HG03457 (cell line): ENCODE results near the gene PPFIBP1.
A peak's percentile ranks its signal among the peaks of the same experiment; 100 is the strongest.
"Not testable (repeated sequence)": the region's sequence is repeated elsewhere in the genome, so short reads cannot be mapped to it uniquely, and the experiment has no call there.

ENCODE experiments used
- ATAC-seq: cut with Tn5 transposase; IDR thresholded peaks from one replicate; pipeline ENCODE4 v1.9.1; 2021; ENCODE audit warnings: moderate number of reproducible peaks; ENCODE audit not compliant: unreplicated experiment

Gene PPFIBP1

GRCh38 chr12:27696864-27697564 is 173.0 kb downstream of the PPFIBP1 start:
- ATAC-seq, result no peak

GRCh38 chr12:27703720-27704452 is 179.9 kb downstream of the PPFIBP1 start:
- peak; percentile 81 for ATAC-seq

GRCh38 chr12:27705263-27705662 is 181.3 kb downstream of the PPFIBP1 start:
- no peak for ATAC-seq

- no peak for ATAC-seq
Measured at GRCh38 chr12:27707216-27707615, 183.2 kb downstream of the PPFIBP1 start.

- no peak for ATAC-seq
Measured at GRCh38 chr12:27709212-27709931, 185.4 kb downstream of the PPFIBP1 start.

DNA sequence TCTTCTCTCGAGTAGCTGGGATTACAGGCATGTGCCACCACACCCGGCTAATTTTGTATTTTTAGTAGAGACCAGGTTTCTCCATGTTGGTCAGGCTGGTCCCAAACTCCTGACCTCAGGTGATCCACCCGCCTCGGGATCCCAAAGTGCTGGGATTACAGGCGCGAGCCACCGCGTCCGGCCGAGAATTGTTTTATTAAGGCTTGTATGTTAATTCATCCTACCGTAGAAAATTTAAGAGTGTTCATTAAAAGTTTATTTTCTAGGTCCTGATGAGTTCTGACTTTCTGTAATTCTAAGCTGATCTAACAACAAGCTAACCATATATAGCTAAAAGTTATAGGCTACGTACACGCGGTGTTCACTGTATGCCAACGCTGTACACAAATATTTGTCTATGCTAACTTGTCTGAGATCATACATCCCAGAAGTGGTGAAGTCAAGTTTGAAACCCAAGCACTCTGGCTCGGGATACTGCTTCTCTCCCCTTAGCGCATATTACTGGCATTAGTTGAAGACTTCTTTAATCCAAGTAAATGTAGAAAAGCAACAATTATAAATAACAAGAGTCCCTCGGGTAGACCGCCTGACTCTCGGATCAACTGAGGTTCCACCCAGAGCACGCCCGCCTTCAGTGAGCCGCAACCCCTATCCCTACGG is 186.1 kb downstream of the PPFIBP1 start:
- peak; percentile 25 for ATAC-seq

DNA sequence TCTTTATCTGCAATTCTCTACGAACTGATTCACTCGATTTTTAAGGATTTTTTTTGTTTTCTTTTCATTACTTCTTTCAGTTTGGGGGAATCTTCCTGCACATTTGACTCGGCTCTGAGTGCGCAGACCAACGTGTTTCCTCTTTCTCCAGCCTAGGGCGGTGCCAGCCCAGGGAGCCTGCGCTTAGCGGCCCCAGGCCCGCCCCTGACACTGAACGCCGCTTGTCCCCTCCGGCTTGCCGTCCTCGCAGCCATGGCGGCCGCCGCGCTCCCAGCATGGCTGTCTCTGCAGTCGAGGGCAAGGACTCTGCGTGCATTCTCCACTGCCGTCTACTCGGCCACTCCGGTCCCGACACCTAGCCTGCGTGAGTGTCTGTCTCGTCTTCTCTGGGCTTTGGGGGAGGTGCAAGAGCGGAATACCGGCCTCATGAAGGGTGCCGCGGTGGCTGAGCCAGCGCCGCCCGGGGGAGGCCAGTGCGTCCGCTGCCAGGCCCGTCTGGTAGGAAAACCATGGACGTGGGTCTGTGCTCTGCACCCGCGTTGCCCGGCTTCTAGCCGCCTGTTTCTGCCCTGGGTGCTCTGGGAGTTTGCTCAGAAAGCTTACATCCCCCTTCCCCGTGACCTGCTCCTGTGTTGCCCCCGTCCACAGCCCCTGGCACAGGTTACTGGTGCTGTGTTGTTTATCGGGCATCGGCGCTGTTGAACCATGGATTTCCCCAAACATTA is 186.7 kb downstream of the PPFIBP1 start, which contains the start of gene MRPS35:
Gene MRPS35 (plus strand): TSS at position 241 of the 725 bp plus-strand sequence. CDS start 12 bp downstream, at position 253.
- ATAC-seq, result peak; percentile 97

GRCh38 chr12:27711317-27711682 is 187.3 kb downstream of the PPFIBP1 start:
- no peak for ATAC-seq

GRCh38 chr12:27711967-27712366 is 188.0 kb downstream of the PPFIBP1 start:
- no peak for ATAC-seq

DNA sequence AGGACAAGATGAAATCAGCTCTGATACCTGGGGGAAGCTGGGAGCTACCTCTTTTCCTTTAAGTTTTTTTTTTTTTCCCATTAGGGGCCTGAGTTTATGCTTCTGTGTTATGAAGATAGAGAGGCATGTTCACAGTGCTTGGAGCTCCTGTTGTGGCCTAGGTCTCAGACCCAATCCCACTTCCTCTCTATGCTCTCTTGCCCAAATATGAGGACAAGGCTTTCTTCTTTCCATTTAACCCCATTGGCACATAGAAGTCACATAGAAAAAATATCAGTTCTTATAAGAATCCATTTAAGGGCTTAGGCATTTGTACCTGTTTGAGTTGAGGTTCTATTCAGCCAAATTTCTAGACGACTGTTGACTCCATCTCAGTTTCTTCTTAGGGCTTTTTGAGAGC is 199.2 kb downstream of the PPFIBP1 start:
- ATAC-seq, result no peak

- ATAC-seq, result no peak
Measured at GRCh38 chr12:27730097-27730588, 206.1 kb downstream of the PPFIBP1 start.

DNA sequence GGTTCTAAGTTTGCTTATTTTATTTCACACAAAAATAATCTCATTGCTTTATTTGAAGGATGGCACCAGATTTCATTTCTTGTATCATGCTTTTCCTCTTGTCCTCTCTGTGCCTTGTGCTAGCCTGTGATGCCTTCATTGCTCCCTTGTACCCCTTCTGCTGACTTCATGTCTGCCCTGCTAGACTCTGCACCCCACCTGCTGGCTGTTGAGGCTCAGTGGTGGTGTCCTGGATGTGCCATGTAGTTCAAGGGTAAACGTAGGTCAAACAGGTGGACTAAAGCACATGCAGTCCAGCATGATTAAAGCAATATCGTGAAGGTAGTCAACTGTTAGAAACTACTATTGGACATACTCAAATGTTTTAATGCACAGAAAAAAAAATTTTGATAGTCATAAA is 208.3 kb downstream of the PPFIBP1 start:
- no peak for ATAC-seq

DNA sequence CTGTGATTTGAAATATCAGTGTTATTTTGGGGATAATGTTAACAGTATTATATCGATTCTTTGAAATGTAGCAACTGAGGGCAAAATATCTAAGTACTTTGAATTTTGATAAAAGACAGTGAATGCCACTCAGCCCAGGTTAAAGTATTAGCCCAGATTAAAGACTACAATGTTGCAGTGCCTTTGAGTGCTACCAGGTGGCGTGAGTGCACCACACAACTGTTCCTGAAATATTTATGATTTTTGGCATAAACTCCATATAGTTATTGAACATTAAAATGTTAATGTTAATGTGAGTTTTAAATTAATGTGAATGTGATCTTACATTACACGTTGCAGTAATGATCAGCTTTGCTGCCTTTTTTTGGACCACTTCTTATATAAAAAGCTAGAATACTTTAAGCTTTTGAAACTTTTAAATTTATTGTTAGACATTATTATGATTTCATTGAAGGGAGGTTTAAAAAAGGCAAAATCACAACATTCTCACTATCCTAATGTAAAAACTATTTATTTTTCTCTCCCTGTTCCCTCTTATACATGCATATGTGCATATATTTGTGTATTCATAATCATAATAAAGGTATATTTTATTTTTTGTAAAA is 209.1 kb downstream of the PPFIBP1 start:
- ATAC-seq, result no peak

DNA sequence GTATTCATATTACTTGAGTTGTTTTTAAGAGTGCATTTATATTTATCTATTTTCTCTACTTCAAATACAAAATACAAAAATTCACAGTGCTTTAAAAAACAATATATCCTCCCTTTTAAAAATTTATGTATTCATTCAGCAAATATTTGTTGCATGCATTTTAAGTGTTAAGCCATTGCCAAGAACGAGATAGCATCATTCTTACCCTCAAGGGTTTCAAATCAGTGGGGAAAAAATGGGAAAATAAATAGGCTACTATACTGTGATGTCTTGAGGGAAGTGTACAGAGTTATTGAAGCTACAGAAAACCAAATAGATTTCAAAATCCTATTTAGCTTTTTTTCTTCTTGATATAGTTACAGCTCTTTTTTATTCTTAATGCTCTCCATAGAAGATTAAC is 209.8 kb downstream of the PPFIBP1 start:
- no peak for ATAC-seq

GRCh38 chr12:27734321-27734720 is 210.3 kb downstream of the PPFIBP1 start:
- ATAC-seq, result not testable (repeated sequence)

- no peak for ATAC-seq
Measured at GRCh38 chr12:27743601-27744000, 219.6 kb downstream of the PPFIBP1 start.
